Neuronal stem cell (in vitro differentiated cells): ENCODE results near the gene FIP1L1.
"Not testable (repeated sequence)": the region's sequence is repeated elsewhere in the genome, so short reads cannot be mapped to it uniquely, and the experiment has no call there.

Experiments used
- DNase-seq: peaks from one replicate; pipeline ENCODE4 v3.0.0-alpha.2; 2013; ENCODE audit warnings: low spot score
- H2AFZ ChIP-seq: one replicate; pipeline ENCODE4 v1.6.1; 2013; ENCODE audit warnings: mild to moderate bottlenecking, low read length, inconsistent platforms
- H2AK5ac ChIP-seq: 2 replicates; pipeline ENCODE4 v1.6.1; 2013; ENCODE audit warnings: low read depth, mild to moderate bottlenecking, inconsistent platforms, low read length, moderate library complexity, mixed read lengths
- H2BK120ac ChIP-seq: 2 replicates; pipeline ENCODE4 v1.6.1; 2013; ENCODE audit warnings: low read depth, mild to moderate bottlenecking, inconsistent platforms, low read length, moderate library complexity, mixed read lengths
- H2BK12ac ChIP-seq: one replicate; pipeline ENCODE4 v1.6.1; 2013; ENCODE audit warnings: low read length, inconsistent platforms
- H2BK15ac ChIP-seq: 2 replicates; pipeline ENCODE4 v1.6.1; 2013; ENCODE audit warnings: mild to moderate bottlenecking, low read length, inconsistent platforms, mixed read lengths
- H2BK5ac ChIP-seq: one replicate; pipeline ENCODE4 v1.6.1; 2013; ENCODE audit warnings: inconsistent platforms, mild to moderate bottlenecking, low read length, moderate library complexity
- H3K14ac ChIP-seq: one replicate; pipeline ENCODE4 v1.6.1; 2013; ENCODE audit warnings: low read length, inconsistent platforms
- H3K18ac ChIP-seq: 2 replicates; pipeline ENCODE4 v1.6.1; 2013; ENCODE audit warnings: low read length, inconsistent platforms
- H3K23ac ChIP-seq: 2 replicates; pipeline ENCODE4 v1.6.1; 2013; ENCODE audit warnings: low read depth, mild to moderate bottlenecking, mixed read lengths, low read length, inconsistent platforms; ENCODE audit not compliant: poor library complexity
- H3K27ac ChIP-seq: replicated peaks from 3 replicates; pipeline ENCODE4 v1.5.1; 2013; ENCODE audit warnings: low read length, inconsistent platforms
- H3K27me3 ChIP-seq, 3 experiments: 2 replicates each; pipeline ENCODE4 v1.6.1; 2013; ENCODE audit warnings: low read length in 3 of 3, mild to moderate bottlenecking in 2 of 3, inconsistent platforms in 1 of 3, low read depth in 1 of 3, mixed read lengths in 1 of 3, moderate library complexity in 1 of 3; ENCODE audit not compliant: control insufficient read depth in 3 of 3, insufficient read depth in 3 of 3
- H3K36me3 ChIP-seq, 2 donors: replicated peaks in 1 of 2; 2 replicates each; pipeline ENCODE4 v1.6.1; 2013; ENCODE audit warnings: low read length in 2 of 2; ENCODE audit not compliant: control insufficient read depth in 2 of 2, insufficient read depth in 2 of 2
- H3K4ac ChIP-seq: 2 replicates; pipeline ENCODE4 v1.6.1; 2013; ENCODE audit warnings: inconsistent platforms, mild to moderate bottlenecking, low read length, moderate library complexity
- H3K4me1 ChIP-seq, 2 donors: 1 replicate in 1 of 2; 2 replicates in 1 of 2; pipeline ENCODE4 v1.6.1; 2013; ENCODE audit warnings: low read length in 2 of 2, low read depth in 1 of 2; ENCODE audit not compliant: control insufficient read depth in 2 of 2, insufficient read depth in 1 of 2
- H3K4me2 ChIP-seq: one replicate; pipeline ENCODE4 v1.6.1; 2013; ENCODE audit warnings: mild to moderate bottlenecking, low read length, inconsistent platforms; ENCODE audit not compliant: insufficient read depth, poor library complexity, severe bottlenecking
- H3K4me3 ChIP-seq, 2 donors: 2 replicates each; pipeline ENCODE4 v1.5.1; 2013; ENCODE audit warnings: low read length in 2 of 2, mild to moderate bottlenecking in 2 of 2, inconsistent platforms in 1 of 2, moderate library complexity in 1 of 2
- H3K79me1 ChIP-seq: one replicate; pipeline ENCODE4 v1.6.1; 2013; ENCODE audit warnings: low read depth, mild to moderate bottlenecking, inconsistent platforms, low read length, moderate library complexity
- H3K9ac ChIP-seq: one replicate; pipeline ENCODE4 v1.6.1; 2013; ENCODE audit warnings: mild to moderate bottlenecking, low read depth, low read length, inconsistent platforms; ENCODE audit not compliant: poor library complexity
- H3K9me3 ChIP-seq, 2 donors: replicated peaks in 1 of 2; 2 replicates each; pipeline versions ENCODE3 to v1.6.1; 2013; ENCODE audit warnings: low read length in 2 of 2, mild to moderate bottlenecking in 2 of 2, inconsistent platforms in 1 of 2, low read depth in 1 of 2, mixed read lengths in 1 of 2, moderate library complexity in 1 of 2; ENCODE audit not compliant: control insufficient read depth in 2 of 2, insufficient read depth in 1 of 2
- H4K8ac ChIP-seq: one replicate; pipeline ENCODE4 v1.6.1; 2013; ENCODE audit warnings: low read depth, mild to moderate bottlenecking, inconsistent platforms, low read length, moderate library complexity
- H4K91ac ChIP-seq: one replicate; pipeline ENCODE4 v1.6.1; 2013; ENCODE audit warnings: low read length, low read depth, mild to moderate bottlenecking, inconsistent platforms; ENCODE audit not compliant: poor library complexity
- WGBS, 2 donors: extraction: QIAGEN DNeasy Blood & Tissue Kit; methylation state at CpG; one replicate each; pipeline ENCODE4 v1.1.7; 2013; ENCODE audit warnings: missing lambda C conversion rate in 2 of 2, mixed read lengths in 1 of 2; ENCODE audit not compliant: insufficient read length in 2 of 2, insufficient replicate concordance in 1 of 2; ENCODE audit errors: extremely low coverage in 2 of 2; 5-methylcytosine and 5-hydroxymethylcytosine counted together

The FIP1L1 gene

DNA sequence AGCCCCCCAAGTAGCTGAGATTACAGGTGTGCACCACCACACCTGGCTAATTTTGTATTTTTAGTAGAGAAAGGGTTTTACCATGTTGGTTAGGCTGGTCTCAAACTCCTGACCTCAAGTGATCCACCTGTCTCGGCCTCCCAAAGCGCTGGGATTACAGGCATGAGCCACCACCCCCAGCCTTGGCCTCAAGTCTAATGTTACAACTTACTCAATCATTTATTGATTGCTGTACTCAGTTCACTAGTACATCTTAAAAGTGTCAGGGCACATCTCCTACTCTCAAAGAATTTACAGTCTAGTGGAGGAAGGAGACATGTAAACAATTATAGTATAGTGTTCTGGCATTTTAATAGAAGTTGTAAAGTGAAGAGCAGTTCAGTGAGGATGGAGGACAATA, 31.0 kb upstream of the FIP1L1 start:
- not testable (repeated sequence) for H3K18ac ChIP-seq, H3K4me2 ChIP-seq, H3K9ac ChIP-seq, H3K4me3 ChIP-seq, DNase-seq, H3K14ac ChIP-seq, H3K36me3 ChIP-seq, H2BK120ac ChIP-seq, H2BK5ac ChIP-seq, H4K8ac ChIP-seq, H3K27me3 ChIP-seq, H3K9me3 ChIP-seq, H2AK5ac ChIP-seq, H2AFZ ChIP-seq, H3K4ac ChIP-seq, H3K4me1 ChIP-seq, H2BK12ac ChIP-seq, H2BK15ac ChIP-seq, H4K91ac ChIP-seq, H3K27ac ChIP-seq, H3K23ac ChIP-seq, H3K79me1 ChIP-seq
- no CpG with 5 or more reads among the region's 2 CpGs for WGBS, 2 donors

GRCh38 chr4:53346920-53347852, 30.3 kb upstream of the FIP1L1 start:
- H3K4me2 ChIP-seq = no peak overlapping the region
- H2BK12ac ChIP-seq = no peak overlapping the region
- H2BK5ac ChIP-seq = no peak overlapping the region
- no peak overlapping the region for H2AFZ ChIP-seq
- no peak overlapping the region for H2BK15ac ChIP-seq
- H3K18ac ChIP-seq = no peak overlapping the region
- no peak overlapping the region for H4K91ac ChIP-seq
- H3K9ac ChIP-seq = no peak overlapping the region
- no peak overlapping the region for H3K27ac ChIP-seq
- no CpG with 5 or more reads among the region's 5 CpGs for WGBS, 2 donors
- no peak overlapping the region for H3K23ac ChIP-seq
- H3K14ac ChIP-seq = peak overlapping the region; percentile 89
- H3K79me1 ChIP-seq = no peaks in the 10 kb centered on the region
- no peak overlapping the region for H2AK5ac ChIP-seq
- no peak overlapping the region for H3K4ac ChIP-seq
- no peaks in the 10 kb centered on the region for H3K4me1 ChIP-seq
- no peak overlapping the region for H4K8ac ChIP-seq
- no peak overlapping the region for H2BK120ac ChIP-seq
- H3K27me3 ChIP-seq = no peaks in the 10 kb centered on the region
- no peak for DNase-seq
- no peaks in the 10 kb centered on the region for H3K9me3 ChIP-seq
- no peaks in the 10 kb centered on the region for H3K36me3 ChIP-seq
- no peak overlapping the region for H3K4me3 ChIP-seq

- Histone ChIP-seq H3K4me3 (no peak overlapping the region), H3K14ac (no peak overlapping the region), H3K9ac (no peak overlapping the region), H2AK5ac (no peak overlapping the region), H2BK120ac (no peak overlapping the region), H2AFZ (no peak overlapping the region), H3K36me3 (no peaks in the 10 kb centered on the region), H3K4me2 (no peak overlapping the region), H4K8ac (no peak overlapping the region), H3K4me1 (no peaks in the 10 kb centered on the region), H2BK12ac (no peak overlapping the region), H4K91ac (no peak overlapping the region), H3K27ac (no peak overlapping the region), H3K23ac (no peak overlapping the region), H2BK15ac (no peak overlapping the region), H3K9me3 (no peaks in the 10 kb centered on the region), H2BK5ac (no peak overlapping the region), H3K27me3 (no peaks in the 10 kb centered on the region), H3K18ac (no peak overlapping the region), H3K79me1 (no peaks in the 10 kb centered on the region), H3K4ac (no peak overlapping the region)
- no CpG with 5 or more reads among the region's 1 CpG for WGBS, 2 donors
- DNase-seq = no peak
Observed at GRCh38 chr4:53348046-53348445, 29.4 kb upstream of the FIP1L1 start.

DNA sequence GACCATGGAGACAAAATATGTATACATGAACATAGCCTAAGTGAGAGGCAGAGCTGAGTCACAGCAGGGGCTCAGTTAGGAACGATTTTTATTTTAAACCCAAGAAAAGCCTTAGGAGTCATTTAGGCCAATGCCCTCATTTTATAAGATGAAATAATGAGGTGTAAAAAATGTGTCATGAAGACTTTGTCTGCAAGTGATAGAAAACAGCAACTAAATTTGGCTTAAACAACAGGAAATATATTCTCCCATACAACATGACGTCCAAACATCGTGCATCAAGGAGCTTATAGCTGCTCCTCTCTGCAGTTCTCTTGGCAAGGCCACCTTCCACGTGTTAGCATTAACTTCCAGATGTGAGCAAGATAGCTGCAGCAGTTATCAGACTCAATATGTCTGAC, 28.4 kb upstream of the FIP1L1 start:
- no peaks in the 10 kb centered on the region for H3K27me3 ChIP-seq
- H3K9me3 ChIP-seq = no peaks in the 10 kb centered on the region
- no peak overlapping the region for H2BK5ac ChIP-seq
- H3K4me2 ChIP-seq = no peak overlapping the region
- WGBS, 2 donors = no CpG with 5 or more reads among the region's 4 CpGs
- H3K36me3 ChIP-seq = no peaks in the 10 kb centered on the region
- no peaks in the 10 kb centered on the region for H3K79me1 ChIP-seq
- H3K9ac ChIP-seq = no peak overlapping the region
- no peak overlapping the region for H4K8ac ChIP-seq
- H4K91ac ChIP-seq = no peak overlapping the region
- no peak overlapping the region for H2BK12ac ChIP-seq
- H3K18ac ChIP-seq = no peak overlapping the region
- H3K27ac ChIP-seq = no peak overlapping the region
- H2BK15ac ChIP-seq = no peak overlapping the region
- no peak overlapping the region for H2AK5ac ChIP-seq
- no peak overlapping the region for H3K23ac ChIP-seq
- no peaks in the 10 kb centered on the region for H3K4me1 ChIP-seq
- no peak overlapping the region for H3K14ac ChIP-seq
- H2AFZ ChIP-seq = no peak overlapping the region
- no peak overlapping the region for H3K4ac ChIP-seq
- no peak for DNase-seq
- no peak overlapping the region for H2BK120ac ChIP-seq
- H3K4me3 ChIP-seq = no peak overlapping the region
